ENCODE measurements around the gene ATP2B1. TPM values are rescaled to one million over a fixed set of nuclear protein-coding genes. Genes with fewer than 3 reads are reported as not detected.
A peak's percentile ranks its signal among the peaks of the same experiment; 100 is the strongest.

The ATP2B1 gene
- total RNA-seq, 4 donors from 2014 or later, result 31.8 to 97.3 (median 74.5) TPM

DNA sequence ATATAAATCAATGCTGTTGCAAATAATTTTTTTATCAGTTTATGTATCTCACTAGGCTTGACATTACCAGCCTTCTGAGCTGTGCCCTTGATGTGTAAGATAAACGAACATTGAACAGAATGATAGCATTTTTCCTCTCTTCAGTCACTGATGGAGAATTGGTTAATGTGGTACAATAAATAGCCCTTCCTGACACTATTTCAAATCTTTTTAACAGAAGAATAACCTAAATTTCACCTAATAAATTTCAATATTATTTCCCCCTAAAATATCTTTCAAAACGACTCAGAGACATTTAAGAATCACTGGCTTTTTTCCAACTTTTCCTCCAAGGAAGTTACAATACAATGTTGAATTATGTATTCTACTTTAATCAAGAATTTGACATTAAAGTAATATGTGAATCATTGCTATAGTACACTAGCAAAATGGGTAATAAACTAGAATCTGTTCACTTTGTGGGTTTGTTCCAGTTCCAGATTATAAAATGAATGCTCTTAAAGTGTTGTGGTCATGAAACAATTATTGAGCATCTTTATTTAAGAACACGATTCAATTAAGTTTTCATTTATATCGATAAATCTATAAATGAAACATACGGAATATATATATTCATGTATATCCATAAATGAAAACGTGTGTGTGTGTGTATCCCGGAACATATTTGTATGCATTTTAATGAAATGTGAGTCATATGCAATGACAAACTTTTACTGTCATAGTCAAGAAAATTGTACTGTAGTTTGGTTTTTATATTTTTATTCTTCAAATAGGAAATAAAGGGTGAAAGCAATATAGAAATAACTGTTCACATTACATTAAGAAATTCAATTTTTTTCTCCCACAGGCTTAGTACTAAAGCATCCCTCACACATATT is 2.5 kb upstream of the ATP2B1 start:
- Histone ChIP-seq H3K27me3 (no peaks in the 10 kb centered on the region), H3K27ac (no peak overlapping the region), H3K4me1 (peaks cover 24% of the 10 kb centered on the region), H3K4me3 (peak overlapping the region; percentile 81), H3K36me3 (no peaks in the 10 kb centered on the region), H3K9me3 (no peaks in the 10 kb centered on the region)
- 64% methylated on average over 7 of the region's 7 CpGs for WGBS
- no peak for DNase-seq (ENCODE audit: low spot score in 2 of 2)
- no peak for TF ChIP-seq EP300 (IDR thresholded peaks at IDR 0.05)
- TF ChIP-seq, protein P1, sequence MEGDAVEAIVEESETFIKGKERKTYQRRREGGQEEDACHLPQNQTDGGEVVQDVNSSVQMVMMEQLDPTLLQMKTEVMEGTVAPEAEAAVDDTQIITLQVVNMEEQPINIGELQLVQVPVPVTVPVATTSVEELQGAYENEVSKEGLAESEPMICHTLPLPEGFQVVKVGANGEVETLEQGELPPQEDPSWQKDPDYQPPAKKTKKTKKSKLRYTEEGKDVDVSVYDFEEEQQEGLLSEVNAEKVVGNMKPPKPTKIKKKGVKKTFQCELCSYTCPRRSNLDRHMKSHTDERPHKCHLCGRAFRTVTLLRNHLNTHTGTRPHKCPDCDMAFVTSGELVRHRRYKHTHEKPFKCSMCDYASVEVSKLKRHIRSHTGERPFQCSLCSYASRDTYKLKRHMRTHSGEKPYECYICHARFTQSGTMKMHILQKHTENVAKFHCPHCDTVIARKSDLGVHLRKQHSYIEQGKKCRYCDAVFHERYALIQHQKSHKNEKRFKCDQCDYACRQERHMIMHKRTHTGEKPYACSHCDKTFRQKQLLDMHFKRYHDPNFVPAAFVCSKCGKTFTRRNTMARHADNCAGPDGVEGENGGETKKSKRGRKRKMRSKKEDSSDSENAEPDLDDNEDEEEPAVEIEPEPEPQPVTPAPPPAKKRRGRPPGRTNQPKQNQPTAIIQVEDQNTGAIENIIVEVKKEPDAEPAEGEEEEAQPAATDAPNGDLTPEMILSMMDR (IDR thresholded peaks at IDR 0.05), result no peak
- no peak for TF ChIP-seq POLR2AphosphoS5 (IDR thresholded peaks at IDR 0.05)
- no peak for TF ChIP-seq POLR2A (IDR thresholded peaks at IDR 0.05)

- Histone ChIP-seq H3K9me3 (no peaks in the 10 kb centered on the region), H3K36me3 (no peaks in the 10 kb centered on the region), H3K27me3 (no peaks in the 10 kb centered on the region), H3K4me1 (peaks cover 33% of the 10 kb centered on the region), H3K27ac (peak overlapping the region; percentile 98), H3K4me3 (peak overlapping the region; percentile 81)
- 2% methylated on average over 38 of the region's 45 CpGs for WGBS
- peak; percentile 87 to 88 for DNase-seq (ENCODE audit: low spot score in 2 of 2)
- TF ChIP-seq EP300 (IDR thresholded peaks at IDR 0.05) (no peak), POLR2A (IDR thresholded peaks at IDR 0.05) (no peak), POLR2AphosphoS5 (IDR thresholded peaks at IDR 0.05) (no peak)
- TF ChIP-seq, protein P1 (IDR thresholded peaks at IDR 0.05), result no peak
Observed at GRCh38 chr12:89709995-89710872, 1.6 kb upstream of the ATP2B1 start.

DNA sequence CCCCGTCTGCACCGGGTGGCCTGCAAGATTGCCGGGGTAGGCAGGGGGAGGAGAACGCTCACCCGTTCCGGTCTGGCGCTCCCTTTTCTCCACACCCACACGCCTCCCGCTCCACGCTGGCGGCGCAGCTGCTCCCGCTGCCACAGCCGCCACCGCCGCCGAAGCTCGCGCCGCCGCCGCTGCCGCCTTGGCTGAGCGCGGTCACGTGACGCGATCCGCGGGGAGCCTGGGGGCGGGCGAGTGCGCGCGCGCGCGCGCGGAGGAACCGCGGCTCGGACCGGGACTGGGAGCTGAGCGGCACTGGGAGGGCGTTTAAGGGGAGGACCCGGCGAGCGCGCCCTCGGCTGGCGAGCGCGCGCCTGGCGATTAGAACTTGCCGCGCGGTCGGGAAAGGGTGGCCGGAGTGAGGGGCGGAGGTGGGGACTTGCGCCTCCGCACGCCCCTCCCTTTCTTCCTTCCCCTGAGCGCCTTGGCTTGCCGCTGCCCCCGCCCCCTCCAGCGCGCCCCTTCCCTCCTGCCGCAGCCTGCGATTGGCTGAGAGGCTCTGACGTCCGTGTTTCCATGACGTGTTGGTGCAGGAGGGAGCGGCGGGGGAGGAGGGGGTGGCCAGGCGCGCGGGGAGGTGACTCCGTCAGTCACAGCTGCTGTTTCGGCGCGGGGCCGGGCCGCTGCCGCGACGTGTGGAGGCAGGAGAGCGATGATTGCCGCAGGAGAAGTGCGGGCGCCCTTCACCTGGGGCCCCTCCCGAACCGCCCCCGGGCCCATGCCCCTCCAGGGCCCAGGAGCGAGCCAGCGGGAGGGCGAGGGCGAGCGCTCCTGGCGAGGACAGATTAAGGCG is 738 bp upstream of the ATP2B1 start:
- H3K27me3 ChIP-seq, result no peaks in the 10 kb centered on the region
- WGBS, result 0% methylated on average over 35 of the region's 103 CpGs
- DNase-seq (ENCODE audit: low spot score in 2 of 2), result peak; percentile 100
- peak overlapping the region; percentile 81 for H3K4me3 ChIP-seq
- no peaks in the 10 kb centered on the region for H3K36me3 ChIP-seq
- peak; percentile 92 to 96 for TF ChIP-seq POLR2A (IDR thresholded peaks at IDR 0.05)
- peak; percentile 66 for TF ChIP-seq EP300 (IDR thresholded peaks at IDR 0.05)
- TF ChIP-seq POLR2AphosphoS5 (IDR thresholded peaks at IDR 0.05), result peak; percentile 69 to 81 (median 81)
- TF ChIP-seq, protein P1 (IDR thresholded peaks at IDR 0.05), result no peak
- H3K9me3 ChIP-seq, result no peaks in the 10 kb centered on the region
- H3K4me1 ChIP-seq, result peaks cover 38% of the 10 kb centered on the region
- peak overlapping the region; percentile 98 for H3K27ac ChIP-seq

GRCh38 chr12:89707703-89708564 is 704 bp downstream of the ATP2B1 start:
- DNase-seq (ENCODE audit: low spot score in 2 of 2), result peak; percentile 82
- peaks cover 45% of the 10 kb centered on the region for H3K4me1 ChIP-seq
- no peaks in the 10 kb centered on the region for H3K9me3 ChIP-seq
- H3K27ac ChIP-seq, result peak overlapping the region; percentile 98
- WGBS, result 0% methylated on average over 16 of the region's 73 CpGs
- no peaks in the 10 kb centered on the region for H3K27me3 ChIP-seq
- TF ChIP-seq, protein P1 (IDR thresholded peaks at IDR 0.05), result no peak
- no peak for TF ChIP-seq POLR2AphosphoS5 (IDR thresholded peaks at IDR 0.05)
- no peak for TF ChIP-seq EP300 (IDR thresholded peaks at IDR 0.05)
- TF ChIP-seq POLR2A (IDR thresholded peaks at IDR 0.05), result no peak
- peak overlapping the region; percentile 81 for H3K4me3 ChIP-seq
- H3K36me3 ChIP-seq, result no peaks in the 10 kb centered on the region

Data from suprapubic skin (tissue), 4 donors.